ENCODE measurements around the gene PHLPP2. TPM values are rescaled to one million over a fixed set of nuclear protein-coding genes. Genes with fewer than 3 reads are reported as not detected.

The PHLPP2 gene
- total RNA-seq, 1 donor from 2014 or later, result 2.6 TPM

DNA sequence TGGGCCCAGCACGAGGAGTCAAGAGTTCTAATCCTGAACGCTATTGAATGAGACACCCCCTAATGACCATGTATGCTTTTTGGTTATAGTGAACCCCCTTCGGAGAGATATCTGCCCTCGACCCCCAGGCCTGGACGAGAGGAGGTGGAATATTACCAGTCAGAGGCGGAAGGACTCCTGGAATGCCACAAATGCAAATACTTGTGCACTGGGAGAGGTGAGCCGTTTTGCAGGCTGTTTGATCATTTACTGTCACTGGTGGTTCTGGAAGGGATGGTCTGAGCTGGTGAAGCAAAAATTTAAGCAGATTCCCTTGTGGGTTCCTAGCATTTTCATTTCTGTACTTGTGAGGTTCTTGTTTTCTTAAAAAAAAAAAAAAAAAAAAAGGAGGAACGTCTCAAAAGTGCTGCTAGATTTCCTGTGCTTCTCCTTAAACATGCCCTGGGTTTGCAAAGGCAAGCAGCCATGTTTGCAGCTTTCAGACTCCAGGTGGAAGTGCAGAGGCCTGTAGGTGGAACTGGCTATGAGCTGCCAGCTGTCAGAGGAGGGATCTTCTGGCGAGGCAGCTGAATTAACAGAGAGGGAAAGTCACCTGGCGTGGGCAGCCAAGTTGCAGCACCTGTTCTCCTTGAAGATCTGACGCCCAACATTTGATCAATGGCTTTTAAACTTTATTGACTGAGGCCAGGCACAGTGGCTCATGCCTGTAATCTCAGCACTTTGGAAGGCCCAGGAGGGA, 95.1 kb downstream of the PHLPP2 start:
- peaks cover 11% of the 10 kb centered on the region for H3K36me3 ChIP-seq (ENCODE audit: control insufficient read depth, insufficient read depth, low read length)
- FAIRE-seq (no peak), DNase-seq (ENCODE audit: low read depth) (no peak)
- no peaks in the 10 kb centered on the region for H3K27me3 ChIP-seq (ENCODE audit: control insufficient read depth, insufficient read depth, low read length)
- H3K4me3 ChIP-seq (ENCODE audit: low read depth, low read length), result no peak overlapping the region
- TF ChIP-seq, protein P1, sequence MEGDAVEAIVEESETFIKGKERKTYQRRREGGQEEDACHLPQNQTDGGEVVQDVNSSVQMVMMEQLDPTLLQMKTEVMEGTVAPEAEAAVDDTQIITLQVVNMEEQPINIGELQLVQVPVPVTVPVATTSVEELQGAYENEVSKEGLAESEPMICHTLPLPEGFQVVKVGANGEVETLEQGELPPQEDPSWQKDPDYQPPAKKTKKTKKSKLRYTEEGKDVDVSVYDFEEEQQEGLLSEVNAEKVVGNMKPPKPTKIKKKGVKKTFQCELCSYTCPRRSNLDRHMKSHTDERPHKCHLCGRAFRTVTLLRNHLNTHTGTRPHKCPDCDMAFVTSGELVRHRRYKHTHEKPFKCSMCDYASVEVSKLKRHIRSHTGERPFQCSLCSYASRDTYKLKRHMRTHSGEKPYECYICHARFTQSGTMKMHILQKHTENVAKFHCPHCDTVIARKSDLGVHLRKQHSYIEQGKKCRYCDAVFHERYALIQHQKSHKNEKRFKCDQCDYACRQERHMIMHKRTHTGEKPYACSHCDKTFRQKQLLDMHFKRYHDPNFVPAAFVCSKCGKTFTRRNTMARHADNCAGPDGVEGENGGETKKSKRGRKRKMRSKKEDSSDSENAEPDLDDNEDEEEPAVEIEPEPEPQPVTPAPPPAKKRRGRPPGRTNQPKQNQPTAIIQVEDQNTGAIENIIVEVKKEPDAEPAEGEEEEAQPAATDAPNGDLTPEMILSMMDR (IDR thresholded peaks at IDR 0.05; ENCODE audit: insufficient read depth, low read length, severe bottlenecking), result no peak

GRCh38 chr16:71628810-71629209, 95.7 kb downstream of the PHLPP2 start:
- peak; percentile 92 for FAIRE-seq
- peak; percentile 79 for DNase-seq (ENCODE audit: low read depth)
- Histone ChIP-seq H3K36me3 (ENCODE audit: control insufficient read depth, insufficient read depth, low read length) (peaks cover 7% of the 10 kb centered on the region), H3K27me3 (ENCODE audit: control insufficient read depth, insufficient read depth, low read length) (no peaks in the 10 kb centered on the region), H3K4me3 (ENCODE audit: low read depth, low read length) (no peak overlapping the region)
- TF ChIP-seq, protein P1 (IDR thresholded peaks at IDR 0.05; ENCODE audit: insufficient read depth, low read length, severe bottlenecking), result no peak

DNA sequence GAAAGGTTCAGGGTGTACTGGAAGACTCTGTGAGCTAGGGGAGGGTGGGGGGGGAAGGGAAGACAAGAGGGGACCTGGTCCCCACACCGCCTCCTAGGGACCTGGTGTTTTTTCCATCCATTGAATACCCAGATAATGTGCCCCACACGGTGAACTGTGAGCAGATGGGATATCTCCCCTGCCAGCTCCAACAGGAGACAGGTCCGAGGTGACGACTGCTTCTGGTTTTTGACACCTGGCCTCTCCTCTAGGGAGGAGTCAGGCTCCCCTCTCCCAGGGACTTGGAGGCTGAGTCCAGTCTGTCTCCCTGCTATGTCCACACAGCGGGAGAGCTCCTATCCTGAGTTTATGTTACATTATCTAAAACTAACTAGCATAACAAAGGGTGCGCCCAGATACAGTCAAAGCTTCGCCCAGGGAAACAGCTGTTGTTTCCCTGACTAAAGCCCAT, 96.7 kb downstream of the PHLPP2 start:
- TF ChIP-seq, protein P1 (IDR thresholded peaks at IDR 0.05; ENCODE audit: insufficient read depth, low read length, severe bottlenecking), result no peak
- Histone ChIP-seq H3K4me3 (ENCODE audit: low read depth, low read length) (no peak overlapping the region), H3K27me3 (ENCODE audit: control insufficient read depth, insufficient read depth, low read length) (no peaks in the 10 kb centered on the region), H3K36me3 (ENCODE audit: control insufficient read depth, insufficient read depth, low read length) (peaks cover 7% of the 10 kb centered on the region)
- no peak for DNase-seq (ENCODE audit: low read depth)
- no peak for FAIRE-seq

GRCh38 chr16:71626858-71627213, 97.7 kb downstream of the PHLPP2 start:
- Histone ChIP-seq H3K27me3 (ENCODE audit: control insufficient read depth, insufficient read depth, low read length) (no peaks in the 10 kb centered on the region), H3K4me3 (ENCODE audit: low read depth, low read length) (peak overlapping the region; percentile 90), H3K36me3 (ENCODE audit: control insufficient read depth, insufficient read depth, low read length) (peaks cover 7% of the 10 kb centered on the region)
- TF ChIP-seq, protein P1 (IDR thresholded peaks at IDR 0.05; ENCODE audit: insufficient read depth, low read length, severe bottlenecking), result no peak
- DNase-seq (ENCODE audit: low read depth) (peak; percentile 20), FAIRE-seq (no peak)

DNA sequence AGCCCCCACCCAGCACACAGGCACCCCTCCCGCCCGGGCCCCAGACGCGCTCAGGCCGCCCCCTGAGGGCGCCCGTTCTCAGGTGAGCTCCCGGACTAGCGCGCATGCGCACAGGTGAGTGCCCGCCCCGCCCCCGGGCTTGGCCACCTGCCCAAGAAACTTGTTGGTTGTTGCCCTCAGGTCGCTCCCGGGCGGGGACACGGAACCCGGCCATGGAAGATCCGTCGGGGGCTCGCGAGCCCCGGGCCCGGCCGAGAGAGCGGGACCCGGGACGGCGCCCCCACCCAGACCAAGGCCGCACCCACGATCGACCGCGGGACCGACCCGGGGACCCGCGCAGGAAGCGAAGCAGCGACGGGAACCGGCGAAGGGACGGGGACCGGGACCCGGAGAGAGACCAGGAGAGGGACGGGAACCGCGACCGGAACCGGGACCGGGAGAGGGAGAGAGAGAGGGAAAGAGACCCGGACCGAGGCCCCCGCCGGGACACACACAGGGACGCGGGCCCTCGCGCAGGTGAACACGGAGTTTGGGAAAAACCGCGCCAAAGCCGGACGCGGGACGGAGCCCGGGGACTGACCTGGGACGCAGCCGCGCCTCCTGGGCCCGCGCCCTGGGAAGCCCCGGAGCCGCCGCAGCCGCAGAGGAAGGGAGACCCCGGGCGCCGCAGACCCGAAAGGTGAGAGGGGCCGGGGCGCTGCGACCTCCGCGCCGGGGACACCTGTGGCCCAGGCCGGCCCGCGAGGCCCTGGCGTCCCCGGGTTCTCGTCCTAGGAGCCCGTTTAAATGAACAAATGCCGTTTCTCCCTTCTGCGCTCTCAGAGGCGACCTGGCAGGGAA, 98.3 kb downstream of the PHLPP2 start, which contains the start of gene MARVELD3:
Gene MARVELD3 (plus strand): TSS at position 167 of the 840 bp plus-strand sequence. CDS start 46 bp downstream, at position 213.
- TF ChIP-seq, protein P1 (IDR thresholded peaks at IDR 0.05; ENCODE audit: insufficient read depth, low read length, severe bottlenecking), result peak; percentile 33
- peak; percentile 67 for DNase-seq (ENCODE audit: low read depth)
- Histone ChIP-seq H3K27me3 (ENCODE audit: control insufficient read depth, insufficient read depth, low read length) (no peaks in the 10 kb centered on the region), H3K36me3 (ENCODE audit: control insufficient read depth, insufficient read depth, low read length) (peaks cover 7% of the 10 kb centered on the region), H3K4me3 (ENCODE audit: low read depth, low read length) (peak within 1 kb of the TSS; percentile 90)
- no peak for FAIRE-seq
